ENCODE results near the gene ABCE1. TPM values are rescaled to one million over a fixed set of nuclear protein-coding genes. Genes with fewer than 3 reads are reported as not detected.

The ABCE1 gene
- total RNA-seq, 1 donor from 2014 or later, result 43.7 TPM

- TF ChIP-seq, protein P1, sequence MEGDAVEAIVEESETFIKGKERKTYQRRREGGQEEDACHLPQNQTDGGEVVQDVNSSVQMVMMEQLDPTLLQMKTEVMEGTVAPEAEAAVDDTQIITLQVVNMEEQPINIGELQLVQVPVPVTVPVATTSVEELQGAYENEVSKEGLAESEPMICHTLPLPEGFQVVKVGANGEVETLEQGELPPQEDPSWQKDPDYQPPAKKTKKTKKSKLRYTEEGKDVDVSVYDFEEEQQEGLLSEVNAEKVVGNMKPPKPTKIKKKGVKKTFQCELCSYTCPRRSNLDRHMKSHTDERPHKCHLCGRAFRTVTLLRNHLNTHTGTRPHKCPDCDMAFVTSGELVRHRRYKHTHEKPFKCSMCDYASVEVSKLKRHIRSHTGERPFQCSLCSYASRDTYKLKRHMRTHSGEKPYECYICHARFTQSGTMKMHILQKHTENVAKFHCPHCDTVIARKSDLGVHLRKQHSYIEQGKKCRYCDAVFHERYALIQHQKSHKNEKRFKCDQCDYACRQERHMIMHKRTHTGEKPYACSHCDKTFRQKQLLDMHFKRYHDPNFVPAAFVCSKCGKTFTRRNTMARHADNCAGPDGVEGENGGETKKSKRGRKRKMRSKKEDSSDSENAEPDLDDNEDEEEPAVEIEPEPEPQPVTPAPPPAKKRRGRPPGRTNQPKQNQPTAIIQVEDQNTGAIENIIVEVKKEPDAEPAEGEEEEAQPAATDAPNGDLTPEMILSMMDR (IDR thresholded peaks at IDR 0.05), result no peak
- Histone ChIP-seq H3K27me3 (no peaks in the 10 kb centered on the region), H3K4me3 (no peak overlapping the region), H3K36me3 (peaks cover 15 to 23% of the 10 kb centered on the region in 2 donors), H3K9me3 (no peaks in the 10 kb centered on the region), H3K4me1 (no peaks in the 10 kb centered on the region), H3K27ac (no peak overlapping the region)
- intact Hi-C loops (cut with DNase I), result no loop called here
- DNase-seq (ENCODE audit: low spot score in 2 of 2), result no peak
Observed at GRCh38 chr4:145168581-145169187, 70.6 kb downstream of the ABCE1 start.

DNA sequence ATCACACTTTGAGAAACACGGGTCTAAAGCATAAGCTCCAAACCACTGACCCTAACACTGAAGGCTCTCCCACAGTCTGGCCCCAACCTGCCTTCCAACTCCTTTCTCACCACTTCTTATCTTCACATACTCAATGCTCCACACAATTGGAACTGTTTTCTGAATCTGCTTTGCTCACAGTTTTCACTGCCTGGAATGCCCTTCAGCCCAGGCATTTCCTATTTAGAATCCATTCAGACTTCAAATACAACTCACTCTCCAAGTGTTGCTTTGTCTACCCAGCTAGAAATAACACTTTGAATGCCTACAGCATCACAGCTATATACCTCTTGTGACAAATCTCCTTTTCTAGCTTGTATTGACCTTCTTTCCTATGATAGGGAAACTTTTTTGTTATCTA is 72.1 kb downstream of the ABCE1 start:
- intact Hi-C loops (cut with DNase I), result no loop called here
- H3K27me3 ChIP-seq, result no peaks in the 10 kb centered on the region
- H3K4me3 ChIP-seq, result no peak overlapping the region
- no peaks in the 10 kb centered on the region for H3K4me1 ChIP-seq
- no peaks in the 10 kb centered on the region for H3K9me3 ChIP-seq
- no peak overlapping the region for H3K27ac ChIP-seq
- H3K36me3 ChIP-seq, result peaks cover 15 to 23% of the 10 kb centered on the region in 2 donors
- no peak for DNase-seq (ENCODE audit: low spot score in 2 of 2)
- TF ChIP-seq, protein P1 (IDR thresholded peaks at IDR 0.05), result no peak

DNA sequence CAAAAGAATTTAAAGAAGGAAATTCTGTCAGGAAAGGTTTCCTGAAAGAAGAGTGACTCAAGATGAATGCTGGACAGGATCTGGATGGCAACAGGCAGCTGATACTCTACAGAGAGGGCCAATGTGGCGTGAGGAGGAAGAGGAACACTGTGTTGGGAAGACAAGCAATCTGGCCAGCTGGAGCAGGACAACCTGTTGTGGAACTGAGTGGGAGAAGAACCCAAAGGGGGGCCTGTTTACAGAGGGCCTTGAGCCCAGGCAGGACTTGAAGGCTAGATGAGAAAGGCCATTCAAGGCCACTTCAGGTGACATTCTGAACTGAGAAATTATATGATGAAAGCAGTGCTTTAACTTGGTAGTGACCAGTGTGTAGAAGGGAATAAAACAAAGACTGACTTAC is 73.8 kb downstream of the ABCE1 start:
- Histone ChIP-seq H3K27ac (no peak overlapping the region), H3K4me1 (peaks cover 0 to 8% of the 10 kb centered on the region in 2 donors), H3K4me3 (no peak overlapping the region), H3K27me3 (no peaks in the 10 kb centered on the region), H3K9me3 (no peaks in the 10 kb centered on the region), H3K36me3 (peaks cover 12 to 23% of the 10 kb centered on the region in 2 donors)
- no peak for DNase-seq (ENCODE audit: low spot score in 2 of 2)
- intact Hi-C loops (cut with DNase I), result no loop called here
- TF ChIP-seq, protein P1 (IDR thresholded peaks at IDR 0.05), result no peak

DNA sequence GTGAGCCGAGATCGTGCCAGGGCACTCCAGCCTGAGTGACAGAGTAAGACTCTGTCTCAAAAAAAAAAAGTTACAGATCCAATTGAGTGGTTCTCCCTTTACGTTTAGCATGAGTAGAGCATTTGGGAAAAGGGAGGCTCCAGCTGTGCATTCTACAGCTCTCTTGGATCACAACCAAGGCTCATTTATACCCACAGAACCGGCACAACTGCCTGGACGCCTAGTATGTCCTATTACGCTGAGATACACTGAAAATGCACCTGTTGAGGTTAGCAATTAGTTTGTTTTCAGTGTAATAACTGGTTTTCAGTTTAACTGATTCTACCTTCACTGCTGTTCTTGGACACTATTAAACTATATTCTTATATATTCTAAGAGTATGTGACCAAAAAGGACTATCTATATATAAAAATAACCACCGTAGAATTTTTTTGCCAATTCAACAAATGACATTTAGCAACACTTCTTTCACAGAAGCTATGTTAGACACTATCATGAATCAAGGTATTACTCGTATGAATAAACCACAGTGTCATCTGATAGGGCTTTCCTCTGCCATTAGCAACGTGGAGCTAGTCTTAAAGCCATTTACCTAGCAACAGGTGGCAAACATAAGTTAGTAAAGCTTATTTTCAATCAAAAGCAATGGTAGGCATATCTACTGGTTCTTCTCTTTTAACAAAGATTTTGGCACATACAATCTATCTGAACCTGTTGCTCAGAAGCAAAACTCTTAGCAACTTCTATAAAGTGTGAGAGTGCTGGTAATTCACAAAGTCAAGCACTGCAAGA is 78.7 kb downstream of the ABCE1 start:
- TF ChIP-seq, protein P1 (IDR thresholded peaks at IDR 0.05), result no peak
- DNase-seq (ENCODE audit: low spot score in 2 of 2), result no peak
- intact Hi-C loops (cut with DNase I), result no loop called here
- no peaks in the 10 kb centered on the region for H3K9me3 ChIP-seq
- H3K27me3 ChIP-seq, result no peaks in the 10 kb centered on the region
- peaks cover 0 to 15% of the 10 kb centered on the region in 2 donors for H3K4me1 ChIP-seq
- H3K36me3 ChIP-seq, result peaks cover 2 to 3% of the 10 kb centered on the region in 2 donors
- H3K4me3 ChIP-seq, result peak overlapping the region in 1 of 2 donors; percentile 93
- peak overlapping the region; percentile 94 to 99 for H3K27ac ChIP-seq

GRCh38 chr4:145177511-145177905 is 79.4 kb downstream of the ABCE1 start:
- intact Hi-C loops (cut with DNase I), result no loop called here
- peak overlapping the region; percentile 94 to 99 for H3K27ac ChIP-seq
- TF ChIP-seq, protein P1 (IDR thresholded peaks at IDR 0.05), result no peak
- DNase-seq (ENCODE audit: low spot score in 2 of 2), result no peak
- no peaks in the 10 kb centered on the region for H3K36me3 ChIP-seq
- H3K9me3 ChIP-seq, result no peaks in the 10 kb centered on the region
- peaks cover 0 to 15% of the 10 kb centered on the region in 2 donors for H3K4me1 ChIP-seq
- H3K27me3 ChIP-seq, result no peaks in the 10 kb centered on the region
- peak overlapping the region; percentile 91 to 93 for H3K4me3 ChIP-seq

Data from ascending aorta (tissue), 2 donors.